G401 (cell line): ENCODE measurements around the gene OGA. TPM values are rescaled to one million over a fixed set of nuclear protein-coding genes. Genes with fewer than 3 reads are reported as not detected.
"Not testable (repeated sequence)": the region's sequence is repeated elsewhere in the genome, so short reads cannot be mapped to it uniquely, and the experiment has no call there.

ENCODE experiments used
- DNase-seq: peaks from one replicate; pipeline ENCODE4 v3.0.0-alpha.2; 2015; ENCODE audit warnings: low spot score
- in situ Hi-C: cut with HindIII; loops from 2 replicates; pipeline ENCODE4 v1.10.0; 2016; ENCODE audit warnings: low sequenced_read_pairs, mixed read lengths
- total RNA-seq: library from RNA; depleted of rRNA; stranded (reverse); fragments of >200 nt; shearing (Covaris generic); gene quantifications from 2 replicates; pipeline ENCODE4 v1.2.3, GENCODE V29; 2014

Gene OGA
- total RNA-seq, 1 experiment from 2014 or later = 67.4 TPM

DNA sequence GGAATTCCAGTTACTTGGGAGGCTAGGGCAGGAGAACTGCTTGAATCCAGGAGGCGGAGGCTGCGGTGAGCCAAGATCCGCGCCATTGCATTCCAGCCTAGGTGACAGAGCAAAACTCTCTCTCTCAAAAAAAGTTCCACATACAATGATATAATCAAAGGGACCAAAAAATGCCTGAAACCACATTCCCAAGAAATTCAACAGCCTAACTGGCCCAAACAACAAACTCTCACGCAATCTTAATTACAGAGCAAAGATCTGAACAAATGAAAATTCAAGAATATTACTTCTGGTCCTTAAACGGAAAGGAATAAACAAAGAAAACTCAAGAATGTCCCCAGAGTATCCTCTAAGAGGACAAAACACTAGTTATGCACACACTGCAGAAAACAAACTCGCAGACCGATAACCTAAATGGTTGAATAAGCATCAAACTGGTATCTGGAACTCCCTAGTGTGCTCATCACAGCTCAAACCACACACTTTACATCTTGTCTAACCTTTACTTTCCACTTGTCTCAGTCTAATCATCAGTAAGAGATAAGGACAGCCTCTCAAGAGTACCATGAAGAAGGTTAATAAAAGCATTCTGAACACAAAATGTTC is 3.7 kb downstream of the OGA start:
- DNase-seq = no peak
- in situ Hi-C loops = no loop called here

DNA sequence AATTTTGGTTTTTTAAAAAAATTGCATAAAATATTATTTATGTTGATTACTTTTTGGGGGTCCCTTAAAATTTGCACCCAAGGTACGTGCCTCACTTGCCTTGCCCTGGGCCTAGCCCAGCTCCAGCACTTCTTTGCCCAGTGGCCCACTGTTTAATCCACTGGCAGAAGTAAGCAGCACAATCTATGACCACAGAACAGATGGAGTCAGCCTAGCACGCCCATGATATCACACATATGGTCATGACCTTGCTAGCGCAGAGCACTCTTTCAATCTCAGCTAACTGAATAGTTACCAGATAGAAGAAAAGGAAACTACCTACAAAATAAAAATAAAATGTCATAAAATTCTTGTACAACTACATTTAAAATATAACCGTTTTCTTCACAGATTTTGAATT is 5.6 kb downstream of the OGA start:
- in situ Hi-C loops = no loop called here
- peak; percentile 64 for DNase-seq

DNA sequence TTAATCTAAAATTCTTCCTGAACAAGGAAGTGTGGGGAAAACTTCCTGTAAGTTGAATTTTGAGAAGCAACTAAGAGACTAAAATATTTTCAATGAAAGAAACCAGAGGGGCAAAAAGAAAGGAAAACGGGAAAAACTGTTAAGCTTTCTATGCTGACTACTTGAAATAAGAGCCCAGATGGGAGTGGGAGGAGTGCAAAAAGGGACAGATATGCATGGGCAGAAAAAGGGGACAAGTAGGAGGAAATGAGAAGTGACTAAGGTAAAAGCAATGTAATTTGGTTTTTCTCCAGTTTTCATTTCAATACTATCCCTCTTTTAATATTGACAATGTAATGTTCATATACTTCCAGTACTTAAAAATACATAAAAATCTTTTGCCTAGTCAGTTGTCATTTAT is 11.1 kb downstream of the OGA start:
- in situ Hi-C loops = no loop called here
- no peak for DNase-seq

DNA sequence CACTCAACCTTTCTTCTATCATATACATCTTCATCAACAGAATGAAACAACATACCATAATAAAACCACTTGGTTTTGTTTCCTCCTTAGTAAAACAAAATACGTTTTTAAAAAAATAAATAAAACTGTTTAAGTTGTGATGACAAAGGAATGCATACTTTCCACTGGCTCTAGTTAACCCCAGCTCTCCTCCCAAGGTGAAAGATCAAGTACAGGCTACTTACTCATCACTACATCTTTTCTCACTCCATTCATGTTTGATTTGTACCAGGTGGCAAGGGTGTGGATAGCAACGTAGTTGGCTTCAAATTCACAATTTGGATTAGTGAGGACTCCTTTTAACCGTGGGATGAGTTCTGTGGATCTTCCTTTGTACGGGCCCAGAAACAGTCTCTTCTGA is 14.7 kb downstream of the OGA start:
- no peak for DNase-seq
- in situ Hi-C loops = no loop called here

DNA sequence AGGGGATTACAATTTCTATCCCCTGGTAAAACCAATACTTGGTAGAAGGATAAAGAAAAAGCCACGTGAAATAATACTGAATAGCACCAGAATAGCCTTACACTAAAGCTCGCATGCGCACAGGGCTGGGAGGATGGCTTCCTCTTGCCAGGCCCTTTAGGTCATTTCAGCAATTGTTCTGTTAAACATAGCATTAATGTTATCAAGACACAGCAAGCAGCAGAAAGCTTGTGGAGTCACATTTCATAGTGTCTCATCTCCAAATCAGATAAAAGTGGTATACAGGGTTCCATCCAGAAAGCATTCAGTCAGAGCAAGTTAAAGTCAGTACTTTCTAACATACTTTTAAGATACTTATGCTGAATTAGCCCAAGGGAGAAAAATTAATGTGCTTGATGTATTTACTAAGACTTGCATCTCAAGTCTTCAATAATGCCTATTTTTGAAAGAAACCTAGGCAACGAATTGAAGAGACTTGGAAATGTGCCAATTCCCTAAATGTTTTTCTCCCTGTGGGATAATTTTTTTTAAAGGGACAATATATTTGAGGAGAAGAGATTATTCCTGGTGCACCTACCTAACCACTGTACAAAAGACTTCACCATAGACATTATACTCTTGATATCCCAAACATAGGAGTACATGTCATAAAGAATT is 20.7 kb downstream of the OGA start:
- no peak for DNase-seq
- in situ Hi-C loops = no loop called here

DNA sequence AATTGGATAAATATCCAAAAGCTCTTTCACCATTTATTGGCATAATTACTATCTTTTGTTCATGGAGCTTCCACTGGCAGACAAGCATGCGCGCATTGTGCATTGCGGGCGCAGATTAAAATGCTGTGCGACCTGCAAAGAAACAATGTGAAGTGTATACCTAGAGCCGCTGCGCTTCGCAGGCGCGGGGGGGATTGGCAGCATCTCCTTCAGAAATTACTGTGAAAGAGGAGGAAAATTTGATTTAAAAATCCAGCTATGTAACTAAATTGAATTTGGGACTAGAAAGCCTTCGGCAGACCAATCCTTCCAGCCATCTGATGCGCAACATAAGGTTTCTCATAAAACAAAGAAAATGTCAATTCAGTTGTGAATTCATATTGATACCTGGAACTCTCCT is 24.7 kb downstream of the OGA start:
- no peak for DNase-seq
- in situ Hi-C loops = no loop called here

DNA sequence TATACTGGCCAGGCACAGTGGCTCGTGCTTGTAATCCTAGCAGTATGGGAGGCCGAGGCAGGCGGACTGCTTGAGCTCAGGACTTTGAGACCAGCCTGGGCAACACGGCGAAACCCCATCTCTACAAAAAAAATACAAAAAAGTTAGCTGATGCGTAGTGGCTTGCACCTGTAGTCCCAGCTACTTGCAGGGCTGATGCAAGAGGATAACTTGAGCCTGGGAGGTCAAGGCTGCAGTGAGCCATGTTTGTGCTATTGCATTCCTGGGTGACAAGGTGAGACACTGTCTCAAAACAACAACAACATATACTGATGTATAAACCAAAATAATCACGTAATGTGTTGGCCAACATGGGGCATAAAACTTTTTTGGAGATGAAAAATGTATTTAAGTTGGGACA is 28.6 kb downstream of the OGA start:
- in situ Hi-C loops = no loop called here
- DNase-seq = no peak

DNA sequence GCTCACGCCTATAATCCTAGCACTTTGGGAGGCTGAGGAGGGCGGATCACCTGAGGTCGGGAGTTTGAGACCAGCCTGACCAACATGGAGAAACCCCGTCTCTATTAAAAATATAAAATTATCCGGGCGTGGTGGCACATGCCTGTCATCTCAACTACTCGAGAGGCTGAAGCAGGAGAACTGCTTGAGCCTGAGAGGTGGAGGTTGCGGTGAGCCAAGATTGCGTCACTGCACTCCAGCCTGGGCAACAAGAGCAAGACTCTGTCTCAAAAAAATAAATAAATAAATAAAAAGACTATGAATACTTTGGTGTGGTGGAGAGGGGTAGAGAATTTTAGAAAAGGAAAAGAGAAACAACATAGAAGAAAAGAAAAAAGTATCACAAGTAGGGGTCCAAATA is 29.0 kb downstream of the OGA start:
- in situ Hi-C loops, DNase-seq: not testable (repeated sequence)

DNA sequence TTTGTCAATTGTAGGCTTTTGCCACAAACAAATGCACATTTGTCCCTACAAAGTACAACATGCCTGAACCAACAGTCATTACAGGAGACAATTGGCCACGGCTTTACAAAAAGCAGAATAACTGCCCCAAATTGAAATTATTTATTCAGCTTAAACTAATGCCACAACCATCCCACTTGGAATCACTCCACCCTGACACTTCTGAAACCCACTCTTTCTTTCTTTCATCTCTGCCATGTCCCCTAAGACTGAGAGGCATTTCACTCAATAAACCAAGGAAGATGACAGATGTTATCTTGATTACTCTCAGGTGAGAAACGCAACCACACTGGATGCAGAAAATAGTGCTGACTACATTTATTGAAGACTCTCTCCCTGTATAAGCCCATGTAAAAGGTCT is 32.4 kb downstream of the OGA start:
- DNase-seq = no peak
- in situ Hi-C loops = no loop called here

DNA sequence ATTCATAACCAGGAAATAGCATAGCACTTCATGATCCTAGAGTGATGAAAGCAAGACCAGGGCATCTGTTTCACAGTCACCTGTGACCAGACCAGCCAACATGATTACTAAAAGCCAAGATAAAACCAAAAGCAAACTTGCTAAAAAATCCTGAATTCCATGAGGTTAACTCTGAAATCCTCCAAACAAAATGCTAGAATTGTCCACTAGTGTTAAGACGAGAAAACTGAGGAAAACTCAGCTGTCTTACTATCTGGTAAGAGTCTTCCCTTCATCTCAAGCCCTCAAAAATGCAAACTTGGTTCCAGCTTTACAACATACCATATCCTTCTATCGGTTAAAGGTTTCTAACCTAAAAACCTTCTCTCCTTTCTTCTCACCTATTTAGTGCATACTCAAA is 33.7 kb downstream of the OGA start:
- in situ Hi-C loops = no loop called here
- DNase-seq = no peak

DNA sequence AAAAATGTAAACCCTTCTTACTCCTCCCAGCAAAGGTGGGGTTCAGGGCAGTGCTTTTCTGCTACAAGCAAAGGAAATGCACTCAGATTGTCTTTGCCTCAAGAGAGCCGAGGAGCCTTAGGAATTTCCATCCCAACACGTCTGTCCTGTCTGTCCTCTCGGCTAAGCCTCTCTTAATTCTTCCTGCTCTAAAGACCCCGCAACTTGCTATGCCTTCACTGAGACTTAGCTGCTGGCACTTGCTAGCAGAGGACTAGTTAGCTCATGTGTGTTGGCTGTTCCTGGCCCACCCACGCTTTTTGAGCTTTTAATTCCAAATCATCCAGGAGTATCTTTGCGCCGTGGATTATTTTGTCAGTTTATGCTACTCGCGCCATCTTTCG is 34.5 kb downstream of the OGA start:
- DNase-seq = peak; percentile 27

DNA sequence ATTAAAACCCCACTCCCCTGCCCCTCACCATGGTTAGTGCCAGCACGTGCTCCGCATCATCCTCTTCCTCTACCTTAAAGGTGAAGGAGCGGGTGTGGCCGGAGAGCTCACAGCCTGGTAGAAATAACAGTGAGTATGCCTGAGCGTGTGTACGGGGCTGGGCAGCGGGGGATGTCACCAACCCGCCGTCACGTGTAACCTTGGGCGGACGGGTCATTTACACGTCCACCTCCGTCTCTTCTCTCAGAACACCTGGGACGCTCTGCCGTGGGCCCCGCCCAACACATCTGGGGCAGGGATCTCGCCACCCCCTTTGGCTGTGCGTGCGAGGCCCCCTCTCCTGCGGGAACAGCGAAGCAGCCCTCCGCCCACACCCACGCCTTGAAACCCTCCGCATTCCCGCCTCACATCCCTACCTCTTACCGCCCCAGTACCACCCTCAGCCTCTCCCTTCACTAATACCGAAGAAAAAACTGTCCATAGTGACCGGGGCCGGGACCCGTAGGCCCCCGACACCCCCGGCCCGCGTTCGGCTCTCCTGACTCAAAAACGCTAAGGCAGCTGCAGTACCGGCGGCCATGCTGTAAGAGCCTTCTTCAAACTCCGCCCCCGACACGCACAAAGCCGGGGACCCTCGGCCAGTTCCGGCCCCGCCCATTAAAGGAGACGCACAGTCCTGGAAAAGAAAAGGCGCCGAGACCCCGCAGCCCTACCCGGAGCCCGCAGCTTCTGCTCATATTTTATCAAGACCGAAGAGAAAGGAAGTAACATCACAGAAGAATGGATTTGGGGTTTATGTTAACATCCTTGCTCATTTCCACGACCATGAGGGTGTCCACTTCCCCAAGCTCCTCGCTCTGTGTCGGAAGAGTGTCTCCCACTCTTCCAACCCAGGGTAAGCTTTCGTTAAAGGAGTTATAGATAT is 35.2 kb downstream of the OGA start, which contains the start of gene NPM3:
Gene NPM3, minus strand, starts transcription at position 636 of the 925 bp plus-strand sequence. Its CDS starts 56 bp downstream, at position 580.
- in situ Hi-C loops = no loop called here

More for the DNA sequence above, 34.5 kb downstream of the OGA start:
- in situ Hi-C loops = no loop called here

DNA sequence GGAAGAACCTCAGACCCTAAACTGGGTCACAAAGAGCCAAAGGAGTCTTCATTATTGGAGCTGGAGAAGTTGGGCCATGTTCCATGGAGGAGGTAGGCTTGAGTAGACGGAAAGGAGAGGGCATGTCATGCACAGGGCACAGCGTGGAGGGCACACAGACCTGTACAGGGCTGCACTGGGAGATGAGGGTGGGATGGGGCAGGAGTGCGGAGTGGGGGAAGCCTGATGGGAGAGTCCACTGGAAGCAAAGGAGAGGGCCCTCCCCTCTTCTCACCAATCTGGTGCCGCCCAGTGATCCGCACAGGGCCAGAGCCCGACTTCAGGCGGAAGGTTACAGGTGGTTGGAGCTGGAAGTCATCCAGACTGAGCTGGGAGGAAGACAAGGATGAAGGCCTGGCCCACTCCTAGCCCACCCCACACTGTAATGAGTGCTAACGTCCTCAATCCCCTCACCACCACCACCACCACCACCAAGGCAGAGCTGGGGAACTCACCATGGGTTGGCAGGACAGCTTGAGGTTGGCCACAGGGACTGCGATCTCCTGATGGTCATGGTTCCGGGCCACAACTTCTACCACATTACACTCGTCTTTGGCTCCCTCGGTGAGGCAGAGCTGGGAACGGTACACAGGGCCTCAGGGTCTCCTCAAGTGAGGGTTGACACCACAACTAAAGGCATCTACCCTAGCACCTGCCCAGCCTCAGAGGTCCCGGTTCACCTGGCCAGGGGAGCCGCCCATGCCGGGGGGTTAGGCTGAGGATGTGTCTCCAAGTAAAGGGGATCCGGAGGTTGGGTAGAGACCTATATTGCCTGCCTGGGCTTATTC is 36.0 kb downstream of the OGA start:
- in situ Hi-C loops = no loop called here
- no peak for DNase-seq

More for the DNA sequence above, 35.2 kb downstream of the OGA start, which contains the start of gene NPM3:
- peak; percentile 72 for DNase-seq

DNA sequence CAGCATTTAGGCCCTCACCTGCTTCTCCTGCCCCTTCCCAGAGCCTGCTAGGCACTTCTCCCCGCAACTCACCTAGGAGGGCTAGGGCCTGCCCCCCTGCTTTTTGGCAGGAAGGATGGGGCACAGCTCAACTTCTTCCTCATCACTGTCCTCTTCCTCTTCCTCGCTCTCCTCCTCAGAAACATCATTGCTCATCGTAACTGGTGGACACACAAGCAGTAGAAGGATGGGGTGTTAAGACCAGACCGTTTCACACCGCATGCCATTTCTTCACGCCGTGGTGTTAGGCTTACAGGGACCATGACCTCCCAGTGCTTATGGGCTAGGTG is 36.6 kb downstream of the OGA start:
- no peak for DNase-seq
- in situ Hi-C loops = no loop called here

DNA sequence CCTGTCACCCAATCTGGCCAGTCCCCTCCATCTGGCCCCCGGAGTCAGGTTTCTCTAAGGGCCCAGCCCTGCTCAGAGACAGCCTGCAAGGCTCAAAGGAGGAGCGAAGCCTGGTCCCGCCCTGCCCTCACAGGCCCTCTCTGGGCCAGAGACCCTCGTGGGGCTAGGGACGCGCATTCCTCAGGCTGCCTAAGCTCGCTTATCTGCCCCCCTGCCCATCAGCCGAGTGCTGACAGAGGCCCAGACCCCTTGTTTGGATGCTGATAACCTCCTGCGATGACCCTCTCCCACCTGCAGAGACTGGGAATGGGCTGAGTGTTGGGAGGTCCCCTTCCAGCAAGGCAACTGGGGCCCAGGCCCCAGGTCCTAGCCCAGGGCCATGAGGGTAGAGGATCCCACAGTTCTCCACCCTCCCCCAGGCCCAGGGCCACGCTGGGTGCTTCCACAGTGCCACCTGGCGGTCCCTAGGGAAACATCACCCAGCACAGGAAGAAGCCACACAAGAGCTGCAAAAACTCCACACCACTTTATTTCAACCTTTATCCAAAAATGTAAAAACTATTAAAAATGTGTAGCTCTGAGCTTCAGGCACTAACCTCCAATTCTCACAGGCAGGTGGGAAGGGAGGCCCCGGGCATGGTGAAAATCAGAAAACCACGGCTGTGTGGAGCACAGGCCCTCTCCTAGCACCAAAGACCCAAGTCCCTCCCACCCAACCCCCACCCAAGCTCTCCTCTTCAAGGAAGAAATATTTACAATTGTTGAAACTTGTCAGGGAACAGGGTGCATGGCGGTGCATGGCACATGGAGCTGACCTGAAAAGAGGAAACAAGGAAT is 37.2 kb downstream of the OGA start:
- in situ Hi-C loops = no loop called here

DNA sequence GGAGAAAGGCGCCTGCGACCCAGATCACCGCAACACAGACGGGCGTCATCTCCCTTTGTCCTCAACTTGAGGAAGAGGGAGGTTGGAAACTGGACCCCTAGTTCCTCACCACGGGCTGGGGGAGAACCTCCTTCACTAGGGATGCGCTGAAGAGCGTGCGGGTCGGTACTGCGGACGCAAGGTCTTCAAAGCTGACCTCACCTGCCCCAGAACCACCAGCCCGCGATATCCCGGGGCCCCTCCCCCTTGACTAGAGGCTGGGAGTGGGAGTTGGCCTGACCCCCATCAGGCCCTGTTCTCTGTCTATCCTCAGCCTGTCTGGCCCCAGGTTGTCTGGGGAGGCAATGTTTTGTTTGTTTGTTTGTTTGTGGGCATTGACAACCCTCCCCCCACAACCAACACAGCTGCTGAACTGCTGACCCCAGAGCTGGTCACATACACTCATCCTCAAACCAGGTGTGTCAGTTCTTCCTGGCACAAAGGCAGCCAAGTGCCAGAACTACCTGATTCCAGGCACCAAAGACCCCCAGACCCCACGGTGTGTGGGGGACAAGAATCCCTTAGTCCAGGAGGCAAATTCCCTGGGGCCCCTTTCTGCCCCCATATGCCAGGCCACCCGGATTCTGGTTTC is 37.9 kb downstream of the OGA start:
- in situ Hi-C loops = no loop called here
- DNase-seq = no peak

More for the DNA sequence above, 37.2 kb downstream of the OGA start:
- DNase-seq = peak; percentile 66

DNA sequence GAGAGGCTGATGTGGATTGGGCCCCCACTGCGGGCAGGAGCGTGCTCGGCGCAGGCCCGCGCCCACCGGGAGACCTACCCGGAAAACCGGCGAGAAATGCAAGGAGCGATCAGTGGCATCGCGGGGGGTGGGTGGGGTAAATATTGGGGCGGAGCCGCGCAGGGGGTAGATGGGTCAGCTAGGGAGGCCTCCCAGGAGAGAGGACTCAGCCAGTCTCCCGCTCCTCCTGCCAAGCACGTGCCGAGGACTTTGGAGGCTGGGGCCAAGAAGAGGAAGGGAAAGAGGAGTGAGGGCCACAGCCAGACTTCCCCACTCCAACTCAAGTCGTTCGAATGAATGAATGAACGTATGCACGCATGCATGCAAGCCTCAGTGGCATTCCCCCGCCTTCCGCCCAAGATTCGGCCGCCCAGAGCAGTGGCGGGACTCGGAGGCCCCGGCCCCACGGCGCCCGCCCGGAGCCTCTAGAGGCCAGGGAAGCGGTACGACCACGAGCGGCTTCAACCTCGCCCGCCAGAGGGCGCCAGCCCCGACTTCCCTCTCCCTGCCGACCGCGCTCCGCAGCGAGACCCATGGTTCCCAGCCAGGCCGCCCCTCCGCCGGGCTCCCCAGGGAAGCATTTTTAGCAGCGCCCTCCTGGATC is 38.6 kb downstream of the OGA start:
- peak; percentile 55 for DNase-seq
- in situ Hi-C loops = no loop called here
